SH-SY5Y (cell line): ENCODE measurements around the gene PHLDB2.

ENCODE experiments used
- GATA2 ChIP-seq: IDR thresholded peaks from 2 replicates; pipeline ENCODE4 v1.6.1; 2011; ENCODE audit warnings: mild to moderate bottlenecking, low read depth, low read length
- GATA3 ChIP-seq: IDR thresholded peaks from 2 replicates; pipeline ENCODE4 v1.6.1; 2011; ENCODE audit warnings: low read depth, mild to moderate bottlenecking, low read length, moderate library complexity

Gene PHLDB2

DNA sequence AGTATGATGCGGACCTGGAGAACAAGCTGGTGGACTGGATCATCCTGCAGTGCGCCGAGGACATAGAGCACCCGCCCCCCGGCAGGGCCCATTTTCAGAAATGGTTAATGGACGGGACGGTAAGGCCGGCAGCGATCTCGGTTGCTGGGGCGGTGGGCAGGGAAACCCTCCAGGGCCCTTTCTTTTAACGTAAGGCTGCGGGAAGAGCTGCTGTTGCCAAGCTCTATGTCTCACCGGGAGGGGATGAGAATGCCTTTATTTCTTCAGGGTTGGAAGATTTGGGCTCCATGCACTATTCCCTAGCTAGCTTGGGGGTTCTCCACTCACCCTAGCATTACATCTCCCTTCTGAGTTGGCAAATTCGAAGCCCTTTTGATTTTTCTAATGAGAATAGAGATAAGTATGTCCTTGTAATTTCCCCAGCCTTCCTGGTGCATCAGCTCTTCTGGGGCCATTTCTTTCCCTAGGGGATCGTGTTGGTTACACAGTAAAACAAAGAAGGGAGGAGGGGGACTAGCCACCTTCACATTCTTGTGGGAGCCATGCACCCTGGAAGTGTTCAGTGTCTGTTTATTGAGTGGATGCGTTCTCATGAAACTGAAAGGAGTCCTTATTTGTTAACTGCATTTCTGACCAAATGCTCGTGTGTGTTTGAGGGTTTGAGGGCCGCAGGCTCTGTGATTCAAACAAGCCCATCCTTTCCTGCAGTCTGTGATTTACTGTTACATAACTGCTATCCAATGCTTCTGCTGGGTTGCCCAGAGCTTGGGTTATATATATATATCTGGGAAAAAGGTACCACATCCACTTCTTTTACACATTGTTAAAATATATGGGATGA is 140.6 kb downstream of the PHLDB2 start:
- TF ChIP-seq GATA3: no peak
- TF ChIP-seq GATA2: no peak

- TF ChIP-seq GATA2 (no peak), GATA3 (no peak)
These were observed 141.3 kb downstream of the PHLDB2 start for GRCh38 chr3:112000367-112000771.

DNA sequence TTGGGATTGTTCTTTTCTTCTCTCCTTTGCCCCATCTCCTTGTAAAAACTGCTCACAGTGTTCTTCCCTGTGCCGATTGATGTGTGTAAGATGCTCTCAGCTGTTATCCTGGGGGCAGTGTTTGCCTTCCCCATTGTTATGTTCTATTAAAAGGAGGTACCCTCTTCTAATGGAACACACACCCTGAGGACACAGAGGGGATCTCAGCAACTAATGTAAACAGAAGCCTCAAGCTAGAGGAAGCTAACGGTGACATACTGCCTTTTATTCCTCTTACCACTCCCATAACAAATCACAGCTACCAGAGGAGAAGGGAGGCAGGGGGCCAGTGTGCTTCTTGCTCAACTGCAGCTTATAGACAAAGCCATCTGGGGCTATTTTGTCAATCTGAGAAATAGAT is 141.9 kb downstream of the PHLDB2 start:
- no peak for TF ChIP-seq GATA3
- TF ChIP-seq GATA2: no peak

DNA sequence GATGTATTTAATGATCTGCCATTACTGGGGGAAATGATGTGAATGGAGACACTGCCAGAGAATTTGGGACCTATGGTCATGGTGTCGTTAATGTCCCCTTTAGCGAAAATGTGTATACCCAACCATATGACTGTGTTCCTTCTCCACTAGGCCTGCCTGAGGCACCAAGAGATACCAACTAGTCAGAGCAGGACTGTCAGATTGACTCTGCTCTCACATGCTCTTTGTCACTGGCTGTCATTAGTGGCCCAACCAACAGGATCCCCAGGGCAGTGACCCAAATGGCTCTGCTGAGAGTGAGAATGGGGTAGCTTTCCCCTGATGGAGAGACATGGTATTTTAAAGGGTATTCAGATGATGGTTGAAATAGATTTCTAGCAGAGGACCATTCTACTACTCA is 142.5 kb downstream of the PHLDB2 start:
- TF ChIP-seq GATA3: no peak
- TF ChIP-seq GATA2: no peak

- no peak for TF ChIP-seq GATA3
- no peak for TF ChIP-seq GATA2
These were observed 143.3 kb downstream of the PHLDB2 start for GRCh38 chr3:112002096-112002971.

- TF ChIP-seq GATA3: no peak
- TF ChIP-seq GATA2: no peak
These were observed 144.4 kb downstream of the PHLDB2 start for GRCh38 chr3:112003321-112004080.

GRCh38 chr3:112004187-112004586 is 145.1 kb downstream of the PHLDB2 start:
- TF ChIP-seq GATA2: no peak
- TF ChIP-seq GATA3: no peak

DNA sequence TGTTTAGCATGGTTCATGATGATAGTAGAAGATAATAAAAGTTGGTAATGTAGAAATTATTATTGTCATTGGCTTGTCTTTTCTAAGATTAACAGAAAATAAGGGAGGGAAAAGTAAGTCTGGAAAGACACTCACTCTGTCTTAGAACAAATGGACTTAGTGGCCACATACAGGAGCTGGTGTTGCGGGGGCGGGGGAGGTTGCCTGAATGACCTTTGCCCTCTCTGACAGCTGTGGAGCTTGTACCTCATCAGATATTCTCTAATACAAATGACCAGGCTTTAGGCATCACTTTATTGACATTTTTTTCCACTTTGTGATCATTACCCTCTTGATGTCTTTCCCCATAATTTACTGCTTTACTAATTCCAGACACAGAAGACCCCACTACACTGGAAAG is 145.6 kb downstream of the PHLDB2 start:
- TF ChIP-seq GATA3 (no peak), GATA2 (no peak)

DNA sequence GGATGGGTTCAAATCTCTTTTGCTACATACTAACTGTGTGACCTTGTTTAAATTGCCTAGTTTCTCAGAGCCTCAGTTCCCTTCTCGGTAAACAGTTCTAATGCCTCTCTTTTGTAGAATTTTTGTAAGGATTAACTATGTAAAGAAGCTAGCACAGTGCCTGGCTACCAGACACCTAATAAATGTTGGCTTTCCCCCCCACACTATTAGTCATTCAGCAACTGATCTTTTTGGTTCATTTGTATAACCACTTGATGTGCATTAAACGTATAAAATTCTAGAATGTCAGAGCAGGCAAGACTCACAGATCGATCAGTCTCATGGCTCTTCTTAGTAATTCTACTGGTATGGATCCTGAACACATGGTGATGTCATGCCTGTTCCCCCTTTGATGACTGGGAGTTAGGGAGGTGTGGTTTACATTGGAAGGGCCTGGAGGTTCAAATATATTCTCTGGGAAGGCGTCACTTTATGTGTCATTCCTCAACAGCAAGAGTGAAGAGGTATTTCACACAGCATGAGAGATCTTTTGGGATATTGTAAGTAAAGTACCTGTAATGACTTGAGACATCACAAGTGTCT is 146.1 kb downstream of the PHLDB2 start:
- TF ChIP-seq GATA3 (no peak), GATA2 (no peak)

DNA sequence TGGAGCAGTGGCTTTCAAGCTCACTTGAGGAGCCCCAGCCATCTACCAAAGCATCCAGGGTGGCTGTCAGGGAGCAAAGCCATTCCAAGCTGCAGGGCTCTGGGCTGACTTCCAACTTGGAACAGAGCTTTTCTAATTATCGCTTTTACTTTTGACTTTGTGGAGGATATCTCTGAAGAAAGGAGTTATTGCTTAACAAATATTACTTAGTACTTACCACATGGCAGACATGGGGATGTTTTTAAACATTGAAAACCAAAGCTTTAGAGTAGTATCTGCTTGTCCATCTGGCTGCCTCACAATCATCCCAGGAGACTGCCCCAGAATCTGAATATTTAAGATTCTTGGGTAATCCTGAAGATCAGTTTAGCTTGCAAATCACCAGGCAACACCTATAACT is 148.6 kb downstream of the PHLDB2 start:
- TF ChIP-seq GATA2: no peak
- TF ChIP-seq GATA3: no peak

GRCh38 chr3:112009670-112010069 is 150.6 kb downstream of the PHLDB2 start:
- no peak for TF ChIP-seq GATA3
- no peak for TF ChIP-seq GATA2

GRCh38 chr3:112010636-112011035 is 151.6 kb downstream of the PHLDB2 start:
- TF ChIP-seq GATA2 (no peak), GATA3 (no peak)

DNA sequence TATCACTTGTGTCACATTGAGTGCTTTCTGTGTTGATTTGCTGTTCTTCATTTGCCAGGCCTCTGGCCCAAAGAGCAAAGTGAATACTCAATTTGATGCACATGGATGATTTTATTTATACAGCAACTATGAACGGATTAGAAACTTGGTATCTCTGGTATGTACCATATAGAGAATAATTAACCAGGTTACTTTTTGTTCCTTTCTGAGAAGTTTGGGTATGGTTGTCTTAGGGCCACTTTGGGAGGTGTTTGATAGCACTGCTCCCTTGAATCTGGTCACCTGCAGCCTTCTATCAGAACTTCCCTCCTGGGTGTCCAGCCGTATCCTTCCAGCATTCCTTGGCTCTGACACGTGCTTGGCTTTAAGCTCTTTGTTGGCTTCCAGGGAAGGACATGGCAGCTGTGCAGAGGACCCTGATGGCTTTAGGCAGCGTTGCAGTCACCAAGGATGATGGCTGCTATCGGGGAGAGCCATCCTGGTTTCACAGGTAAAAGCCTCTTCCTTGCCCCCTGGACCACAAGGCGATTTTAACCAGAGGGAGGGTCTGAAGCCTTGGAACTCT is 152.4 kb downstream of the PHLDB2 start:
- no peak for TF ChIP-seq GATA2
- TF ChIP-seq GATA3: no peak
